ENCODE results near the gene HJV.
A peak's percentile ranks its signal among the peaks of the same experiment; 100 is the strongest.
"Not testable (repeated sequence)": the region's sequence is repeated elsewhere in the genome, so short reads cannot be mapped to it uniquely, and the experiment has no call there.

The HJV gene, protein sequence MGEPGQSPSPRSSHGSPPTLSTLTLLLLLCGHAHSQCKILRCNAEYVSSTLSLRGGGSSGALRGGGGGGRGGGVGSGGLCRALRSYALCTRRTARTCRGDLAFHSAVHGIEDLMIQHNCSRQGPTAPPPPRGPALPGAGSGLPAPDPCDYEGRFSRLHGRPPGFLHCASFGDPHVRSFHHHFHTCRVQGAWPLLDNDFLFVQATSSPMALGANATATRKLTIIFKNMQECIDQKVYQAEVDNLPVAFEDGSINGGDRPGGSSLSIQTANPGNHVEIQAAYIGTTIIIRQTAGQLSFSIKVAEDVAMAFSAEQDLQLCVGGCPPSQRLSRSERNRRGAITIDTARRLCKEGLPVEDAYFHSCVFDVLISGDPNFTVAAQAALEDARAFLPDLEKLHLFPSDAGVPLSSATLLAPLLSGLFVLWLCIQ

DNA sequence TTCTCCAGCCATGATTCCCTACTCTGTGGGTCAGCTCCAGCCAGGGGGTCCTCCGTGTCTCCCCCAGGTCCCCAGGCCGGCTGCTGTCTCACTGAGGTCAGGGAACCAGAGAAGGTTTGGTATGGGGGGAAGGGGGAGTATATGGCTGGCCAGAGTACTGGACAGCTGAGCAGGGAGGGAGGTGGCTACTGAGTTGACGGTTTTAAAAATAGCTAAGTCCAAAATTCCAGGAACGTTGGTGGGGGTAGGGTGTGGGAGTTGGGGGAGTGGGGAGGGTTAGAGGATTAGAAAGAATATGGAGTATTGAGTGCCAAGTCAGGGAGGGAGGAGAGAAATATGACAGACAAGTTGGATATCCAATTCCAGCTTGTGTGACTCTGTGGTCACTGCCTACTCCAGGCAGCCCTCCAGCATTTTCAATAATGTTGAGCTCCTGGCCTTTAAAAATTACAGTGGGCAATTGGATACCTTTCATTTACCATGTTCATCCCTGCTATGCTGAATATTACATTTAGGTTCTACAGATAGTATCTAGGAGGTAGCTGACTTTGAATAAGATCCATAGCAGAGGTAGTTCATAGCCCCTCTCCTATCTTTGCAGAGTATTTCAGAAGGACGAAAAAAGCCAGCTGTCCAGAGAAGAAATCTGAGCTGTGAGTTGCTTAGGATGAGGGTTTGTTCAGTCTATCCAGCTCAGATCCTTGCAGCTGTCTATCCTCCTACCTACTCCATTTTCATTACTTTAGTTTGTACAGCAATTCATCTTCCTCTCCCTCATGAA lies at the start of gene HJV:
Gene HJV, minus strand, starts transcription at position 114 of the 781 bp plus-strand sequence. CDS start 1,504 bp downstream, outside the sequence.
- no peak for DNase-seq

- not testable (repeated sequence) for DNase-seq
Measured at GRCh38 chr1:146059148-146059547, 37.6 kb upstream of the HJV start.

- peak; percentile 94 for DNase-seq
Measured at GRCh38 chr1:146051852-146052676, 30.5 kb upstream of the HJV start.

DNA sequence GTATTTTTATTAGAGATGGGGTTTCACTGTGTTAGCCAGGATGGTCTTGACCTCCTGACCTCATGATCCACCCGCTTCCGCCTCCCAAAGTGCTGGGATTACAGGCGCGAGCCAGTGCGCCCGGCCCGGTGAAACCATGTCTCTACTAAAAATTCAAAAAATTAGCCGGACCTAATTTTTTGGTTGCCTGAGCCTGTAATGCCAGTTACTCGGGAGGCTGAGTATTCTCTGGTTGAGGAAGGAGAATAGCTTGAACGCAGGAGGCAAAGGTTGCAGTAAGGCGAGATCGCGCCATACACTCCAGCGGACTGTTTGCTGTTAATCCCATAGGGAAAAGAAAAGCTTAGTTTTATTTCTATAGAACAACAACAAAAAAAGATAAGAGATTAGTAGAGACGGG lies 29.9 kb upstream of the HJV start:
- DNase-seq, result no peak

DNA sequence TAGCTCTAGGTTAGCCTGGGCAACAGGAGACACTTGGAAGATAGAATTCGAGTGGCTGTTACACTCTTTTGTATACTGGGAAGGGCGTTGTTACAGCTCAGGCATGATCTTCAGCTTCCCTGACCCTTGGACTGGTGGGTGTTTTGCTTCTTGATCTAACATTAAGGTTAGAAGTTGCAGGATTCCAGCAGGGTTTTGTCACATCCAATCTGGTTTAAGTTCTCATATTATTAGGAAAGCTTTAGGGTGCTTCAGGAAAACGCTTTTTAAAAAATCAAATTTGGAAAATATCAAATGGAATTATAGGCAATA lies 29.1 kb upstream of the HJV start:
- DNase-seq, result not testable (repeated sequence)

- not testable (repeated sequence) for DNase-seq
Measured at GRCh38 chr1:146049866-146050651, 28.5 kb upstream of the HJV start.

DNA sequence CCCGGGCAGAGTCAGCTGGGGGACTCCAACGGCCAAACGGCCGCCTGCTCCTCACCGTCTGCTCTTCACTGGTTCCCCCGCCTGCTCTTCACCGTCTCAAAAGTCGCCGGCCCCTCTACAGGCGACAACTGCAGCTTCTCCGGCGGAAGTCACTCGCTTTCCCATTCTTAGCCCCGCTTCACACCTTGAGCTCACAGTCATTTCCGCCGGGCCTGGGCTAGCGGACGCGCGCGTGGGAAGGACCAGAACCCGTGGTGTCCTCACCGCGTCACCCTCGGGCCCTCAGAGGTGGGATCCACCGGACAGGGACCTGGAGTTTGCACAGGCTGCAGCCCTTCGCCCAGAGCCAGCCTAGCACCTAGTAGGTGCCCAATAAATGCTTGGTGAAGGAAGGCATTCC lies 27.9 kb upstream of the HJV start:
- no peak for DNase-seq

DNA sequence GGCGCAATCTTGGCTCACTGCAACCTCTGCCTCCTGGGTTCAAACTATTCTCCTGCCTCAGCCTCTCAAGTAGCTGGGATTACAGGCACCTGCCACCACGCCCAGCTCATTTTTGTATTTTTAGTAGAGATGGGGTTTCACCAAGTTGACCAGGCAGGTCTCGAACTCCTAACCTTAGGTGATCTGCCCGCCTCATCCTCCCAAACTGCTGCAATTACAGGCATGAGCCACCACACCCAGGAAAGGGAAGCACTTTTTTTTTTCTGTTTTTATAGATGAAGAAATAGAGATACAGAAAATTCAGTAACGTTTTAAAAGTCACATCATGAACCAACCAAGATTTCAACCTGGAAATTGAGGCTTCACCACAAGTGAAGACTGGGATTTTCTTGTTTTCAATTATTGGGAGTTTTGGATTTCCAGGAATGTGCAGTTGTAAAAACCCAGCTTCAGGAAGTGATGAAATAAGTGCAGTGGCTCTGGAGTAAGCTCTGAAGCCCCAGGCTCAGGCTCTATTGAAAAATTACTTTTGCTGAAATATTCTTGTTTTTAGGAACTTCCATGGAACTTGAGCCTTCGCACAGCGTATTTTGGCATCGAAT lies 27.1 kb upstream of the HJV start:
- not testable (repeated sequence) for DNase-seq

DNA sequence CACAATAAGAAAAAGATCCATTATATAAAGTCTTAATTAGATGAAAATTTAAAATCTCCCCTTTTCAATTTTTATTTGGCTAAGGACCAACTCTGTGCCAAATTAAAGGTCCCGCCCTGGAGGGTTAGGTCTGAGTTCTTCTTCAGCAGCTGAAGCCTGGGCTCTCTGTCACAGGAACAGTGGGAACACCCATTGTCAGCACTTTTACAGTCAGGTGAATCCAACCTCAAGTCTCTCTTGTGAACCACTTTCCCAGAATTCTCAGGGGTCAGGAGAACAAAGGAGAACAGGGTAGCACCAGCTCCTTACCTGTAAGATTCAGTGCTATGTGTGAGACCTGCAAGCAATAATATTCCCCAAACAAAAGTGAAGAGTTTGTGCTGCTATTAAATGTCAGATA lies 25.1 kb upstream of the HJV start:
- DNase-seq, result no peak

DNA sequence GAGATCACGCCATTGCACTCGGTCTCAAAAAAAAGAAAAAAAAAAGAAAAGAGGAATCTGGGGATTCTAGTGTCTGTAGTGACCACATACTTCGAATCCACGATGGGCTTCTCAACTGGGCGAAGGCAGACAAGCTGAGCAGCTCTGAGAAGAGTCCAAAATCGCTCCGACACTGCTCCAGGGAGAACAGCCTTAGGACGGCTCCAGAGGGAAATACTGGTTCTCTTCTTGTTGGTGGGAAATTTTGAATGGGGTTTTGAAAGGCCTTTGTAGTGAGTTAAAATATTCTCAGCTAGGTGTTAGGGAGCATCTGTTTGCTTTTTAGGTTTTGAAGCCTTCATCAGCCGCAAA lies 18.3 kb upstream of the HJV start:
- DNase-seq, result no peak

DNA sequence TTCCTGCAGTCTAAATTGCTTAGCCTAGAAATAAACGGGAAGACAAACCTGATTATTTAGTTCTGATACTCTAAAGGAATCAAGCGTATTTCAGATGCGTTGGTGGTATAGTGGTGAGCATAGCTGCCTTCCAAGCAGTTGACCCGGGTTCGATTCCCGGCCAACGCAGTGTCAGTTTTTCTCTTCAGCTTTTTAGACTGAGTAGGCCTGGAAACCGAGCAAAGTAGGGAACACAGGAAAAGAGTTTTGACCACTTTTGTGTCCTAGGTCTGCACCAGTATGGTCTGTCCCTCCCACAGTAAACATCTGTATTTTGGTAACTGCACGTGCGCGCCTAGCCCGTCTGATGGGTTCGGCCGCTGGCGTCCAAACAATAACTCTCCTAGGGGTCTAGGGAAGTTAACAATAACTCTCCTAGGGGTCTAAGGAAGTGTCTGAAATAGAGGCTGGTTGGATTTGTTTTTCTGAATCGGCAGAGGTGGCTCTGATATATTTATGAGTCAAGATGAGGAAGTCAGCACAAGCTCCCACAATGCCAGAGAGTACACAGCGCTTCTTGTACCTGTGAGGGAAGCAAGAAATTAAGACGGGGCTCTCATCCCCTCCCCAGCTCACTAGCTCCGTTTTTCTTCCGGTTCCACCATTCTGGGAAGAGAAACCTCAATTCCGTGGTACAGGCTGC lies 15.6 kb upstream of the HJV start:
- DNase-seq, result peak; percentile 92

GRCh38 chr1:146036241-146036964 lies 14.9 kb upstream of the HJV start:
- DNase-seq, result no peak

- no peak for DNase-seq
Measured at GRCh38 chr1:146035048-146035423, 13.5 kb upstream of the HJV start.

DNA sequence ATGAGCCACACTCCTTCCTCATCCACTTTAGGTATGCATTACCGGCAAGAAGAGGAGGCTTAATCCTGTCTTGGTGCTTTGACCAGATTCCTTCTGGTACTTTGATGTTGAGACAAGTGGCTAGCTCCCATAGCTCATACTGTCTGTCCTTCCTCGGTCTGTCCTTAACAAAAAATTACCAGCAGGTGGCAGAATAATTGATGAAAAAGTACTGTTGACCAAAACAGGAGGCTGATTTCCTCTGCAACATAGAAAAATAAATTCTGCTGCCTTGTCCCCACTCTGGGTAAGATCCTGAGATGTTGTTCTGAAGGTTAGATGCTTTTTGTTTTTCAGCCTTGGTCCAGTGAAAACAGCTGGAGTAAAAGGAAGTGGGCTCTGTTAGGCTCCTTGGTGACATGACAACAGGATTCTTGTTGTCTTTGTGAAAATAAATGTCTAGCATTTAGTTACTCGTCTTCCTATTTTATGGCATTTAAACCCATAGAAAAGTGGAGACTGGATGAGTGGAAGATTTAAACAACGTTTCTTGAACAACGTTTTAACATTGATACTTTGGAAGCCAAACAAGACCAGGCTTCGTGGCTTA lies 11.2 kb upstream of the HJV start:
- peak; percentile 69 for DNase-seq

DNA sequence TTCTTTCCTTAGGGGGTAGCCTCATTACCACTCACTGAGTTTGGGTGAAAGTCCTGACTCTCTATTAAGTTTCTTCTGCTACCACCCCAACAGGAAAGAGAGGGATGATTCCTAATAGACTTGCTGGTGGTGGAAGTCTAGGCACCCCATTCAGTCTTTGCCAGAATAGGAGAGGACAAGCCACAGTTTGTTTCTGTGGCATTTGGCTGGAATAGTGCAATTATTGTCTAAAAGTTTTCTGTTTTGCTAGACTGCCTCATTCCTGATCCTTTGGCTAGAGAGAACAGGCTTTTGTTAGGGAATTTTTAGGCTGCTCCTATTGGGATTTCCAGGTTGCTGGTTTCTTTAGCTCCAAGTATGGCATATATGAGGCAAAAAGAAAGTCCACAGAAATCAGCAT lies 9.9 kb upstream of the HJV start:
- no peak for DNase-seq

DNA sequence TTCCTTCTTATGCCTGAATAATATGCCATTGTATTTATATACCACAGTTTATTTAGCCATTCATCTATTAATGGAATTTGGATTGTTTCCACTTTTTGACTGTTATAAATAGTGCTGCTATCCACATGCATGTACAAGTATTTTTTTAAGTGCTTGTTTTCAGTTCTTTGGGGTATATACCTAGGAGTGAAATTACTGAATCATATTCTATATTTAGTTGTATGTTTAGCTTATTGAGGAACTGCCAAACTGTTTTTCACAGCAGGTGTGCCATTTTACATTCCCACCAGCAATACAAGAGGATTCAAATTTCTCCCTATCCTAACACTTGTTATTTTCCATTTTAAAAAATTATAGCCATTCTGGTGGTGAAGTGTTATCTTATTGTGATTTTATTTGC lies 7.6 kb upstream of the HJV start:
- no peak for DNase-seq

GRCh38 chr1:146026650-146027049 lies 5.1 kb upstream of the HJV start:
- DNase-seq, result not testable (repeated sequence)

DNA sequence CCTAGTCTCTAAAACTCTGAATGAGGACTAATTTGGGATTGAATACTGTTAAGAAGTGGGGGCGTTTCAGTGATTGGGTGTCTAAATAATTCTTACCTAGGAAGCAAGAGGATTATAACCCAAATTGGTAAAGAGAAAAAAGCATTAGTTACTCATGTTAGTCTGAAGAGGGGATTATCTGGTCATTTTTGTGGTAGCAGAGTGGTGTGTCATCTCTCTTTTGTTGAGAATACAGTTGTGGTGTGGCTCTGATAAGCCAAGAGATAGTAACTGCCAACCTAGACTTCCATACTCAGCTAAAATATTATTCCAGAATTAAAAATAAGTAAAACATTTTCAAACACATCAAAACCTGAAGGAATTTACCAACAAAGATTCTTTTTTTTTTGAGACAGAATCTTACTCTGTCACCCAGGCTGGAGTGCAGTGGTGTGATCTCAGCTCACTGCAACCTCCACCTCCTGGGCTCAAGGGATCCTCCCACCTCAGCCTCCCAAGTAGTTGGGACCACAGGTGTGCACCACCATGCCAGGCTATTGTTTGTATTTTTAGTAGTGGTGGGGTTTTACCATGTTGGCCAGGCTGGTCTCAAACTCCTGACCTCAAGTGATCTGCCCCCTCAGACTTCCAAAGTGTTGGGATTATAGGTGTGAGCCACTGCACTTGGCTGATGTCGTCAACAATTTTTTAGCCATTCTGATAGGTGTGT lies 4.4 kb upstream of the HJV start:
- DNase-seq, result not testable (repeated sequence)

GRCh38 chr1:146022403-146023127 lies 1.0 kb upstream of the HJV start:
- DNase-seq, result no peak

Data from activated CD4-positive, alpha-beta T cell treated with anti-CD3 and anti-CD28 coated beads, Interleukin-2, Interleukin-6, amounts not matched to agents 100 ng/mL and 50 ng/mL, durations not matched to agents 16 hours and 8 hours (primary cell).